Gastroesophageal sphincter (tissue), 4 donors: ENCODE measurements around the gene SELENOK. TPM values are rescaled to one million over a fixed set of nuclear protein-coding genes. Genes with fewer than 3 reads are reported as not detected.
A peak's percentile ranks its signal among the peaks of the same experiment; 100 is the strongest.

Experiments
- ATAC-seq: fragments of 150-250 bp; one replicate; pipeline ENCODE4 v1.9.1; 2016; ENCODE audit warnings: mild to moderate bottlenecking, moderate library complexity
- H3K27ac ChIP-seq, 4 donors: fragments of 200-600 bp; sonication (generic) in 3 of 4; 1 replicate in 3 of 4; 2 replicates in 1 of 4; pipeline ENCODE4 v1.5.1; 2016 to 2019
- H3K27me3 ChIP-seq: fragments of 200-600 bp; sonication (generic); one replicate; pipeline ENCODE4 v1.5.1; 2019
- H3K36me3 ChIP-seq, 2 donors: fragments of 200-600 bp; sonication (generic); one replicate each; pipeline ENCODE4 v1.5.1; 2019; ENCODE audit warnings: control low read depth in 1 of 2
- H3K4me1 ChIP-seq, 3 donors: fragments of 200-600 bp; sonication (generic); 1 replicate in 2 of 3; 2 replicates in 1 of 3; pipeline ENCODE4 v1.5.1; 2016 to 2019; ENCODE audit warnings: control low read depth in 2 of 3
- H3K4me3 ChIP-seq, 2 donors: fragments of 200-600 bp; sonication (generic); one replicate each; pipeline ENCODE4 v1.5.1; 2019; ENCODE audit warnings: mild to moderate bottlenecking in 1 of 2, moderate library complexity in 1 of 2
- H3K9me3 ChIP-seq, 3 donors: fragments of 200-600 bp; sonication (generic); one replicate each; pipeline ENCODE4 v1.5.1; 2017 to 2019; ENCODE audit warnings: control low read depth in 2 of 3
- EP300 ChIP-seq: sonication (generic); formaldehyde crosslinking; IDR thresholded peaks from one replicate; pipeline ENCODE4 v1.6.1; 2017; ENCODE audit warnings: antibody characterized with exemption, mild to moderate bottlenecking
- POLR2A ChIP-seq, 2 donors: fragments of 450-650 bp; IDR thresholded peaks; one replicate each; pipeline ENCODE4 v1.6.1; 2017; ENCODE audit warnings: antibody characterized with exemption in 2 of 2, mild to moderate bottlenecking in 2 of 2, moderate library complexity in 1 of 2
- POLR2AphosphoS5 ChIP-seq: sonication (generic); formaldehyde crosslinking; IDR thresholded peaks from one replicate; pipeline ENCODE4 v1.6.1; 2017; ENCODE audit warnings: antibody characterized with exemption
- WGBS, 2 donors: methylation state at CpG; one replicate each; pipeline ENCODE4 v1.1.5; 2018; ENCODE audit warnings: low coverage in 1 of 2; 5-methylcytosine and 5-hydroxymethylcytosine counted together
- total RNA-seq, 4 donors: library from RNA; depleted of rRNA; stranded (reverse); fragments of >200 nt; gene quantifications; one replicate each; pipeline ENCODE4 v1.1.0, GENCODE V29; 2016
- TF ChIP-seq, protein P1 (sequence below), 4 experiments: fragments of 200-600 bp in 2 of 4; fragments of 450-650 bp in 2 of 4; sonication (generic) in 1 of 4; IDR thresholded peaks; one replicate each; pipeline ENCODE4 v1.5.1; 2017 to 2019; ENCODE audit warnings: antibody characterized with exemption in 4 of 4, mild to moderate bottlenecking in 2 of 4, moderate library complexity in 2 of 4

Gene SELENOK
- total RNA-seq, 4 donors from 2014 or later: 42.2 to 76.7 (median 63.4) TPM

DNA sequence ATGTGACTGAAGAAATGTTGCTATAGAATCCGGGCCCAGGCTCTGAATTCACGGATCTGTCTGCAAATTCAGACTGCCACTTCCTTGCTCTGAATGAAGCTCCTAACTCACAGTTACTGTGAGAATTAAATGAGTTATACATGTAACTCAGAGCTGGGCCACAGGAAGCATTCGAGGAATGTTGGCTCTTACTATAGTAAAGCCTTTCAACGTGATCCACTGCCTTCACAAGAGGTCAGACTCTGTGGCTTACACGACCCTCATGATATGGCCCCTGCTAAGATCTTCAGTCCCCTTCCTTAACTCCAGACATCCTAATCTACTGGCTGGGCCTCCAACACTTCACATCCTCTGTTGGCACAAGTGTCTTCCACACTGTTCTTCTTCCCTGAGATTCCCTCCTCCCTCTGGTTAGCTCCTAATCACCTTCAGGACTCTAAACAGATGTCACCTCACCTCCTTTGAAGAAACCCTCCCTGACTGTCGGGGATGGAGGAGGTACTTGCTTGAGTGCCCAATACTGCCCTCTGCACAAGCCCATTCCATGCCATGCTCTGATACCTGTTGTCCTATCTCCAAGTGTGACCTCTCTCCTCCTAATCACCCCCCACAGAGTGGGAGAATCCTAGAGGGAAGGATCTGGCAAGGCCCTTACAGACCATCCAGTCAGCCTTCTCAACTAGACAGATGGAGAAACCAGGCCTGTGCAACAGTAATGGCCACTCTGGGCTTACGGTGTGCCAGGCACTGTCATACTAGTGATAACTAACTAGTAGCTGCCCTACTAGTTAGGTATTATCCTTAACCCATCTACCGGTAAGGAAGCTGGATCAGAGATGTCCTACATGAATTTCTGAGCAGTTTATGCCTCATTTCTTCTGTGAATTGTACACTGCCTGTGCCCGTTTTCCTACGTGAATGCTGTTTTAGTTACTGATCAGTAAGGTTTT lies 11.0 kb downstream of the SELENOK start:
- H3K36me3 ChIP-seq: peaks cover 5 to 69% of the 10 kb centered on the region in 2 donors
- peak overlapping the region; percentile 95 to 96 for H3K4me3 ChIP-seq
- TF ChIP-seq POLR2AphosphoS5: no peak
- WGBS, 2 donors: 44 to 53% methylated on average over 7 to 8 of the region's 10 CpGs
- no peak for ATAC-seq
- peak overlapping the region in 1 of 4 donors; percentile 88 for H3K27ac ChIP-seq
- no peaks in the 10 kb centered on the region for H3K9me3 ChIP-seq
- H3K4me1 ChIP-seq: peaks cover 8 to 27% (median 9%) of the 10 kb centered on the region in 3 donors
- no peaks in the 10 kb centered on the region for H3K27me3 ChIP-seq

DNA sequence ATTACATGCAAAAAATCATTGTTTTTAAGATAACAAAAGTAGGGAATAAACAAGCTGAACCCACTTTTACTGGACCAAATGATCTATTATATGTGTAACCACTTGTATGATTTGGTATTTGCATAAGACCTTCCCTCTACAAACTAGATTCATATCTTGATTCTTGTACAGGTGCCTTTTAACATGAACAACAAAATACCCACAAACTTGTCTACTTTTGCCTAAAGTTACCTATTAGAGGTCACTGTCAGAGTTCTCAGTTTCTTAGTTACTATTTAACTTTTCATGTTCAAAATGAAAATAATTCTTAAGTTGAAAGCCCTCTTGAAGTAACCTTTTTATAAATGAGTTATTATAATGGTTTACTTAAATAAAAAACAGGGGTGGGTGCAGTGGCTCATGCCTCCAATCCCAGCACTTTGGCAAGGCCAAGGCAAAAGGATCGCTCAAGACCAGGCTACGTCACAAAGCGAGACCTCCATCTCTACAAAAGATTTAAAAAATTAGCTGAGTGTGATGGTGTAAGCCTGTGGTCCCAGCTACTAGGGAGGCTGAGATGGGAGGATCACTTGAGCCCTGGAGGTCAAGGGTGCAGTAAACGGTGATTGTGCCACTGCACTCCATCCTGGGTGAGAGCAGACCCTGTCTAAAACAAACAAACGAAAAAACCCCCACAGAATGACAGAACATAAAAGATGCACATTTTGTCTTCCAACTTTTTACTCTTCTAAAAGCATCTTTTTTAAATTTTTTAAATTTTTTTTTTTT lies 25.7 kb downstream of the SELENOK start:
- no peak for ATAC-seq
- no peak overlapping the region for H3K4me3 ChIP-seq
- no peaks in the 10 kb centered on the region for H3K27me3 ChIP-seq
- H3K36me3 ChIP-seq: peaks cover 0 to 100% of the 10 kb centered on the region in 2 donors
- no peak overlapping the region for H3K27ac ChIP-seq
- H3K4me1 ChIP-seq: no peaks in the 10 kb centered on the region
- TF ChIP-seq POLR2A (IDR thresholded peaks at IDR 0.05) (no peak), EP300 (no peak), POLR2AphosphoS5 (no peak)
- TF ChIP-seq, protein P1, sequence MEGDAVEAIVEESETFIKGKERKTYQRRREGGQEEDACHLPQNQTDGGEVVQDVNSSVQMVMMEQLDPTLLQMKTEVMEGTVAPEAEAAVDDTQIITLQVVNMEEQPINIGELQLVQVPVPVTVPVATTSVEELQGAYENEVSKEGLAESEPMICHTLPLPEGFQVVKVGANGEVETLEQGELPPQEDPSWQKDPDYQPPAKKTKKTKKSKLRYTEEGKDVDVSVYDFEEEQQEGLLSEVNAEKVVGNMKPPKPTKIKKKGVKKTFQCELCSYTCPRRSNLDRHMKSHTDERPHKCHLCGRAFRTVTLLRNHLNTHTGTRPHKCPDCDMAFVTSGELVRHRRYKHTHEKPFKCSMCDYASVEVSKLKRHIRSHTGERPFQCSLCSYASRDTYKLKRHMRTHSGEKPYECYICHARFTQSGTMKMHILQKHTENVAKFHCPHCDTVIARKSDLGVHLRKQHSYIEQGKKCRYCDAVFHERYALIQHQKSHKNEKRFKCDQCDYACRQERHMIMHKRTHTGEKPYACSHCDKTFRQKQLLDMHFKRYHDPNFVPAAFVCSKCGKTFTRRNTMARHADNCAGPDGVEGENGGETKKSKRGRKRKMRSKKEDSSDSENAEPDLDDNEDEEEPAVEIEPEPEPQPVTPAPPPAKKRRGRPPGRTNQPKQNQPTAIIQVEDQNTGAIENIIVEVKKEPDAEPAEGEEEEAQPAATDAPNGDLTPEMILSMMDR (IDR thresholded peaks at IDR 0.05): no peak
- H3K9me3 ChIP-seq: no peaks in the 10 kb centered on the region
- 89 to 94% methylated on average over 2 to 5 of the region's 5 CpGs for WGBS, 2 donors

DNA sequence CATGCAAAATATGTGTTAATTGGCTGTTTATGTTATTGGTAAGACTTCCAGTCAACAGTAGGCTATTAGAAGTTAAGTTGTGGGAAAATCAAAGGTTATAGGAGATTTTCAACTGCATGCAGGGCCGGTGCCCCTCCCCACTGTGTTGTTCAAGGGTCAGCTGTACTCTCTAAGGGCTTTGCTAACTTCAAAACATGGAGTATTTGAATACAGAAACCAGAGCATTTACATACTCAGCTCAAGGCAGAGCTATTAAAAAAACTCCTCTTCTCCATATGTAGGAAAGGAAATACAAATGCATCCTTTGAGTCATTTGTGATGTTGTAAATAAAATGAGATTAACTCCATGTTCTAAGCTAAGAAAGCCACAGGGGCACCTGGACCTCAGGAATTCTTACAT lies 28.5 kb downstream of the SELENOK start:
- H3K4me3 ChIP-seq: no peak overlapping the region
- peaks cover 0 to 82% of the 10 kb centered on the region in 2 donors for H3K36me3 ChIP-seq
- no peak overlapping the region for H3K27ac ChIP-seq
- no peak for TF ChIP-seq POLR2AphosphoS5
- no peak for TF ChIP-seq POLR2A (IDR thresholded peaks at IDR 0.05)
- no peak for TF ChIP-seq EP300
- TF ChIP-seq, protein P1 (IDR thresholded peaks at IDR 0.05): no peak
- no peaks in the 10 kb centered on the region for H3K4me1 ChIP-seq
- ATAC-seq: no peak
- H3K27me3 ChIP-seq: no peaks in the 10 kb centered on the region
- H3K9me3 ChIP-seq: no peaks in the 10 kb centered on the region
- WGBS, 2 donors: 83 to 86% methylated on average over 1 of the region's 1 CpG

DNA sequence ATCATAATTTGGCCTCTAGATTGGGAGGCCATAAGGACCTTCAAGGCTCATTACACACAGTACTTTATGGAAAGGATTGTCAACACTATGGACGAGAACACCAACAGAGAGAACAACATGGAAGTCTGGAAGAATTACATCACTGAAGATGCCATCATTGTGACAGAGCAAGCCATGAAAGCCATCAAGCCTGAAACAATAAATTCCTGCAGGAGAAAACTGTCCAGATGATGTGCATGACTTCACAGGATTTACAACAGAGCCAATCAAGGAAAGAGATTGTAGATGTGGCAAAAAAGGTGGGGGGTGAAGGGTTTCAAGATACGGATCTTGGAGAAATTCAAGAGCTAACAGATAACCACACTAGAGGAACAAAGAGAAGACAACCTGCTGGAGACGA lies 29.4 kb downstream of the SELENOK start:
- TF ChIP-seq POLR2AphosphoS5 (no peak), POLR2A (IDR thresholded peaks at IDR 0.05) (no peak), EP300 (no peak)
- TF ChIP-seq, protein P1 (IDR thresholded peaks at IDR 0.05): no peak
- 82 to 93% methylated on average over 2 to 3 of the region's 3 CpGs for WGBS, 2 donors
- no peaks in the 10 kb centered on the region for H3K9me3 ChIP-seq
- H3K27me3 ChIP-seq: no peaks in the 10 kb centered on the region
- H3K27ac ChIP-seq: no peak overlapping the region
- no peak for ATAC-seq
- no peak overlapping the region for H3K4me3 ChIP-seq
- H3K36me3 ChIP-seq: peaks cover 0 to 73% of the 10 kb centered on the region in 2 donors
- no peaks in the 10 kb centered on the region for H3K4me1 ChIP-seq

DNA sequence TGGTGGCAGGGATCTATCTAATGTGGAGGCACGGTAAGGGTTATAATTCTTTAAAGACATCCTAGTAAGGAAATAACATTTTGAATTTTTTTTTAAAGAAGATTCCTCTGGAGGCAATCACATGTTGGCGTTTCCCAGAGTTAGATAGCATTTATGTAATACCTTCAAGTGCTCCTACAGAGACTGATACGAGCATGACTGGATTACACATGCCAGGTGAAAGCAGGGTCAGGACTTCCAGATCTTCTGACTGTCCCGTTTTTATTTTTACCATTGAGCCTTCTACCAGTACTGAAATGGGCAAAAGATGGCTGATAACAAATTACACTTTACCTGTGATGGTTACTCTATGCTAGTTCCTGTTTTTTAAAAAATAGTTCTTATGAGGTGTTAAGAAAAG lies 31.5 kb downstream of the SELENOK start:
- H3K27me3 ChIP-seq: no peaks in the 10 kb centered on the region
- ATAC-seq: no peak
- H3K36me3 ChIP-seq: peaks cover 0 to 53% of the 10 kb centered on the region in 2 donors

More for the DNA sequence above, 31.5 kb downstream of the SELENOK start:
- 63 to 82% methylated on average over 4 of the region's 4 CpGs for WGBS, 2 donors
- no peaks in the 10 kb centered on the region for H3K4me1 ChIP-seq
- no peaks in the 10 kb centered on the region for H3K9me3 ChIP-seq
- H3K27ac ChIP-seq: no peak overlapping the region
- TF ChIP-seq POLR2AphosphoS5 (no peak), EP300 (no peak), POLR2A (IDR thresholded peaks at IDR 0.05) (no peak)
- TF ChIP-seq, protein P1 (IDR thresholded peaks at IDR 0.05): no peak
- H3K4me3 ChIP-seq: no peak overlapping the region
